GM18508 (cell line): Measurements from ENCODE around the gene FERMT1.
"Not testable (repeated sequence)": the region's sequence is repeated elsewhere in the genome, so short reads cannot be mapped to it uniquely, and the experiment has no call there.

Source experiments
- ATAC-seq: cut with Tn5 transposase; IDR thresholded peaks from one replicate; pipeline ENCODE4 v1.9.1; 2021; ENCODE audit warnings: moderate number of reproducible peaks; ENCODE audit not compliant: insufficient read depth, unreplicated experiment

The FERMT1 gene

GRCh38 chr20:6116758-6117157 is 6.1 kb downstream of the FERMT1 start:
- no peak for ATAC-seq

GRCh38 chr20:6115221-6115895 is 7.5 kb downstream of the FERMT1 start:
- ATAC-seq, result no peak

- no peak for ATAC-seq
Measured at GRCh38 chr20:6114696-6115095, 8.1 kb downstream of the FERMT1 start.

- ATAC-seq, result no peak
Measured at GRCh38 chr20:6113951-6114350, 8.9 kb downstream of the FERMT1 start.

- not testable (repeated sequence) for ATAC-seq
Measured at GRCh38 chr20:6112965-6113364, 9.9 kb downstream of the FERMT1 start.

GRCh38 chr20:6108330-6108729 is 14.5 kb downstream of the FERMT1 start:
- ATAC-seq, result no peak

- no peak for ATAC-seq
Measured at GRCh38 chr20:6104493-6105188, 18.2 kb downstream of the FERMT1 start.

- no peak for ATAC-seq
Measured at GRCh38 chr20:6103301-6103700, 19.5 kb downstream of the FERMT1 start.

GRCh38 chr20:6101346-6101745 is 21.5 kb downstream of the FERMT1 start:
- ATAC-seq, result no peak

- ATAC-seq, result no peak
Measured at GRCh38 chr20:6100246-6100645, 22.6 kb downstream of the FERMT1 start.

GRCh38 chr20:6099819-6100218 is 23.0 kb downstream of the FERMT1 start:
- no peak for ATAC-seq

GRCh38 chr20:6095409-6095808 is 27.4 kb downstream of the FERMT1 start:
- no peak for ATAC-seq

- no peak for ATAC-seq
Measured at GRCh38 chr20:6094565-6094964, 28.3 kb downstream of the FERMT1 start.

GRCh38 chr20:6094063-6094462 is 28.8 kb downstream of the FERMT1 start:
- ATAC-seq, result no peak

GRCh38 chr20:6091661-6092060 is 31.2 kb downstream of the FERMT1 start:
- no peak for ATAC-seq

GRCh38 chr20:6086868-6087267 is 36.0 kb downstream of the FERMT1 start:
- no peak for ATAC-seq

- ATAC-seq, result no peak
Measured at GRCh38 chr20:6083926-6084325, 38.9 kb downstream of the FERMT1 start.

- no peak for ATAC-seq
Measured at GRCh38 chr20:6081236-6081635, 41.6 kb downstream of the FERMT1 start.

- ATAC-seq, result no peak
Measured at GRCh38 chr20:6079016-6079415, 43.8 kb downstream of the FERMT1 start.

GRCh38 chr20:6075428-6076219 is 47.2 kb downstream of the FERMT1 start:
- ATAC-seq, result no peak

- ATAC-seq, result no peak
Measured at GRCh38 chr20:6074784-6075183, 48.0 kb downstream of the FERMT1 start.
